NCI-H2196 treated with DMSO at 0.1 percent for 48 hours (cell line): ENCODE results near the gene SLC29A3.
"Not testable (repeated sequence)": the region's sequence is repeated elsewhere in the genome, so short reads cannot be mapped to it uniquely, and the experiment has no call there.

Experiments used
- DNase-seq: peaks from one replicate; lab custom pipeline; 2025; ENCODE audit not compliant: unreplicated experiment; lab: John Stamatoyannopoulos, UW

Gene SLC29A3

GRCh38 chr10:71344993-71345480 lies 26.0 kb downstream of the SLC29A3 start:
- DNase-seq: no peak

GRCh38 chr10:71345694-71346093 lies 26.6 kb downstream of the SLC29A3 start:
- no peak for DNase-seq

GRCh38 chr10:71346731-71347130 lies 27.7 kb downstream of the SLC29A3 start:
- no peak for DNase-seq

GRCh38 chr10:71347587-71348395 lies 28.7 kb downstream of the SLC29A3 start:
- DNase-seq: no peak

- no peak for DNase-seq
Observed at GRCh38 chr10:71348850-71349249, 29.8 kb downstream of the SLC29A3 start.

- DNase-seq: no peak
Observed at GRCh38 chr10:71349406-71349805, 30.3 kb downstream of the SLC29A3 start.

- DNase-seq: no peak
Observed at GRCh38 chr10:71351087-71351486, 32.0 kb downstream of the SLC29A3 start.

- DNase-seq: peak; percentile 27
Observed at GRCh38 chr10:71351628-71352319, 32.7 kb downstream of the SLC29A3 start.

GRCh38 chr10:71353639-71354038 lies 34.6 kb downstream of the SLC29A3 start:
- DNase-seq: no peak

GRCh38 chr10:71354776-71355175 lies 35.7 kb downstream of the SLC29A3 start:
- DNase-seq: no peak

GRCh38 chr10:71355886-71356285 lies 36.8 kb downstream of the SLC29A3 start:
- no peak for DNase-seq

GRCh38 chr10:71357792-71358265 lies 38.8 kb downstream of the SLC29A3 start:
- DNase-seq: no peak

GRCh38 chr10:71358277-71358676 lies 39.2 kb downstream of the SLC29A3 start:
- no peak for DNase-seq

- not testable (repeated sequence) for DNase-seq
Observed at GRCh38 chr10:71358906-71359305, 39.8 kb downstream of the SLC29A3 start.

GRCh38 chr10:71359364-71360046 lies 40.4 kb downstream of the SLC29A3 start:
- no peak for DNase-seq

- no peak for DNase-seq
Observed at GRCh38 chr10:71360735-71361134, 41.7 kb downstream of the SLC29A3 start.

GRCh38 chr10:71361581-71361980 lies 42.5 kb downstream of the SLC29A3 start:
- no peak for DNase-seq

GRCh38 chr10:71362141-71362540 lies 43.1 kb downstream of the SLC29A3 start:
- DNase-seq: no peak

GRCh38 chr10:71363936-71364335 lies 44.9 kb downstream of the SLC29A3 start:
- DNase-seq: peak; percentile 5

GRCh38 chr10:71365366-71365765 lies 46.3 kb downstream of the SLC29A3 start:
- DNase-seq: no peak

GRCh38 chr10:71366690-71367089 lies 47.6 kb downstream of the SLC29A3 start:
- DNase-seq: no peak
